Transverse colon (tissue), 4 donors: ENCODE measurements around the gene HTR5A.

Experiments used
- CTCF ChIP-seq, 5 experiments: fragments of 200-600 bp in 3 of 5; fragments of 450-650 bp in 2 of 5; sonication (generic) in 3 of 5; IDR thresholded peaks; 1 replicate in 2 of 5; 2 replicates in 3 of 5; pipeline ENCODE4 v1.5.1; 2016 to 2017; ENCODE audit warnings: antibody characterized with exemption in 5 of 5, inconsistent platforms in 3 of 5, mild to moderate bottlenecking in 2 of 5, moderate library complexity in 1 of 5
- POLR2AphosphoS5 ChIP-seq, 3 donors: sonication (generic); formaldehyde crosslinking; IDR thresholded peaks; one replicate each; pipeline ENCODE4 v1.6.1; 2016; ENCODE audit warnings: antibody characterized with exemption in 3 of 3

GRCh38 chr7:155131090-155131489, 61.0 kb downstream of the HTR5A start:
- TF ChIP-seq CTCF (IDR thresholded peaks at IDR 0.05) (no peak), POLR2AphosphoS5 (IDR thresholded peaks at IDR 0.05) (no peak)
